GM10266 (cell line): Measurements from ENCODE around the gene TMEM245.
"Not testable (repeated sequence)": the region's sequence is repeated elsewhere in the genome, so short reads cannot be mapped to it uniquely, and the experiment has no call there.

Source experiments
- DNase-seq: peaks from one replicate; pipeline ENCODE4 v3.0.0; 2012; ENCODE audit errors: extremely low spot score
- CTCF ChIP-seq: IDR thresholded peaks from 2 replicates; pipeline ENCODE4 v1.5.1; 2012; ENCODE audit warnings: mild to moderate bottlenecking, low read depth; ENCODE audit not compliant: control insufficient read depth, insufficient read depth; ENCODE audit errors: missing control alignments

TMEM245 gene

GRCh38 chr9:109134167-109134578, 14.4 kb upstream of the TMEM245 start:
- no peak for TF ChIP-seq CTCF
- no peak for DNase-seq

DNA sequence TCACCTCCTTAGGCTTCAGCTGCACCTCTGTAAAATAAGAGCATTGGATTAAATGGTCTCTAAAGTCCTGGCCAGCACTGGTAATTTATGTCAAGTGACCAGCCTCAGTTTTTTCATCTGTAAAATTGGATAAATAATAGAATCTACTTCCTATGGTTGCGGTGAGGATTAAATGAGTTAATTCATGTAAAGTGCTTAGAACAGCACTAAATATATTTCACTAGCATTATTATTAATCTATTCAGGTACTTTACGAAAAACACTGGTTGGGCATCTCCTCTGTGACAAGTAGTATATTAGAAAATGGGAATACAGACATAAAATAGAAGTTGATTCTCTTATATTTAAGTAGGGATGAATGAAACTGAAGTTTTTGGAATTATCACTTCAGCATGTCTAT, 13.8 kb upstream of the TMEM245 start:
- TF ChIP-seq CTCF, result no peak

GRCh38 chr9:109132567-109133021, 12.8 kb upstream of the TMEM245 start:
- no peak for DNase-seq
- no peak for TF ChIP-seq CTCF

More for the DNA sequence above, 13.8 kb upstream of the TMEM245 start:
- no peak for DNase-seq

GRCh38 chr9:109129470-109130197, 9.9 kb upstream of the TMEM245 start:
- TF ChIP-seq CTCF, result no peak
- DNase-seq, result no peak

DNA sequence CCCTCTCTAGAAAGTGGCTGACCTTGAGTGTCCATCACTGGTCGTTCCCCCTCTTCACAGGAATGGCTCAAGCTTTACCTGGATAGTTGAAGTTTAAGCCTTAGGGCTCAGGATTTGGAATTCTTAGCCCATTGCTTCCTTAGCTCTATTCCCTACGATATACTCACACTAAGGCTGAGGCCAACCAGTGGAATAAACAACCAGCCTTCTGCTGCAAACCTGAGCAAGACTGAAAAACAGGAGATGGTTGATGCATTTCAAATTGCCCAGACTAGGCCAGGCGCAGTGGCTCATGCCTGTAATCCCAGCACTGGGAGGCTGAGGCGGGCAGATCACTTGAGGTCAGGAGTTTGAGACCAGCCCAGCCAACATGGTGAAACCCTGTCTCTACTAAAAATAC, 6.9 kb upstream of the TMEM245 start:
- not testable (repeated sequence) for DNase-seq

- DNase-seq, result no peak
- no peak for TF ChIP-seq CTCF
Measured at GRCh38 chr9:109124121-109124520, 4.4 kb upstream of the TMEM245 start.

DNA sequence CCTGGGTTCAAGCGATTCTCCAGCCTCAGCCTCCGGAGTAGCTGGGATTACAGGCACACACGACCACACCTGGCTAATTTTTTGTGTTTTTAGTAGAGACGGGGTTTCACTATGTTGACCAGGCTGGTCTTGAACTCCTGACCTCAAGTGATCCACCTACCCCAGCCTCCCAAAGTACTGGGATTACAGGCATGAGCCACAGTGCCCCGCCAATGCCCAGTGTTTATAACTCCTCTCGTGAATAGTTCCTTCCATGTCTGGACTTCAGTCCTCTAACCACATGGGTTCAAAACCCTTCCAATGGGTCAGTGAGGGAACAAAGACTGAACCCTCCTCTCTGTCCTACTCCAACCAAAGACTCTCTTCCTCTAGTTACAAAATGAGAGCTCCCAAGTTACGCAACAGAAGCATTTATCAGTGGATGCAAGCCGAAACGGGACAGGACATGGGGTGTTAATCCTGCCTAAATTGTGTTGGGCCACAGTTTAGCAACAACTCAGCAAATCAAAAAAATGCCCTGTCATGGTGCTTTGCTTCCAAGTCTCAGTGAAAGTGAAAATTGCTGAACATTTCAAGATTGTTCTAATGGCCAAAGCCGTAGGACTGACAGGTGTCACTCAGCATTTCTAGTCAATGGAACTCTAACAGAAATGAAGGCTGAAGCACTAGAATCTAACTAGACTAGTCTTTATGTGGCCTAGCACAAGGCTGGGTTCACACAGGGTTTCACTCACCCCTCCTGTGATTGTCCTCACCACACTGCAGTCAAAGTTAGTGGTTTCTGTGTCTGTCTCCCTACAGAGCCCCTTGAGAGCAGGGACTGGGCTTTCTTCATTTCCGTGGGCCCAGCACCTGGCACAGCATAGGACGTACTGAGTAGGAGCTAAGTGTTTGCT, 3.2 kb upstream of the TMEM245 start:
- TF ChIP-seq CTCF, result no peak

More for the DNA sequence above, 3.2 kb upstream of the TMEM245 start:
- peak; percentile 35 for DNase-seq
